Mammary epithelial cell (primary cell): Measurements from ENCODE around the gene FAM184A.

Experiments
- EZH2 ChIP-seq: IDR thresholded peaks from 2 replicates; pipeline ENCODE4 v1.6.1; 2012; ENCODE audit warnings: low read length, inconsistent platforms, borderline replicate concordance
- TF ChIP-seq, protein P1 (sequence below), 2 donors: IDR thresholded peaks in 1 of 2; conservative IDR thresholded peaks in 1 of 2; 2 replicates each; pipeline ENCODE4 v1.5.1; 2011 to 2012; ENCODE audit warnings: inconsistent platforms in 2 of 2, low read length in 2 of 2, mild to moderate bottlenecking in 2 of 2, control low read depth in 1 of 2, low read depth in 1 of 2; ENCODE audit not compliant: insufficient read depth in 1 of 2; ENCODE audit errors: extremely low read depth in 1 of 2

DNA sequence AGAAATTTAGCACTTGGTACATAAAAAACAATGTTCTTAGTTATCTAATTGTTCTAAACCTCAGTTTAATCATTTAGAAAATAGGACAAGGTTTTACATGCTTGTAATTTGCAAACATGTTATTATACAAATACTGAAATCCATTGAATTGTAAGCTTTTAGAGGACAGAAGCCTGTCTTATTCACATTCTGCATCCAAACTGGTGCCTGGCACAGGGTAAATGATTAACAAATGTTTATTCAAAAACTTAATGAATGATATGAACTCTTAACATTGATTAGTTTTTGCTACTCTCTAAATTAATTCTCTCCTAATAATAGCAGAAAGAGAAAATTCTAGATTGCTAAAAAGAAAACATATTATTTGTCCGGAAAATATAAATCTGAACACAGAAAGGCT lies 85.1 kb downstream of the FAM184A start:
- TF ChIP-seq, protein P1, sequence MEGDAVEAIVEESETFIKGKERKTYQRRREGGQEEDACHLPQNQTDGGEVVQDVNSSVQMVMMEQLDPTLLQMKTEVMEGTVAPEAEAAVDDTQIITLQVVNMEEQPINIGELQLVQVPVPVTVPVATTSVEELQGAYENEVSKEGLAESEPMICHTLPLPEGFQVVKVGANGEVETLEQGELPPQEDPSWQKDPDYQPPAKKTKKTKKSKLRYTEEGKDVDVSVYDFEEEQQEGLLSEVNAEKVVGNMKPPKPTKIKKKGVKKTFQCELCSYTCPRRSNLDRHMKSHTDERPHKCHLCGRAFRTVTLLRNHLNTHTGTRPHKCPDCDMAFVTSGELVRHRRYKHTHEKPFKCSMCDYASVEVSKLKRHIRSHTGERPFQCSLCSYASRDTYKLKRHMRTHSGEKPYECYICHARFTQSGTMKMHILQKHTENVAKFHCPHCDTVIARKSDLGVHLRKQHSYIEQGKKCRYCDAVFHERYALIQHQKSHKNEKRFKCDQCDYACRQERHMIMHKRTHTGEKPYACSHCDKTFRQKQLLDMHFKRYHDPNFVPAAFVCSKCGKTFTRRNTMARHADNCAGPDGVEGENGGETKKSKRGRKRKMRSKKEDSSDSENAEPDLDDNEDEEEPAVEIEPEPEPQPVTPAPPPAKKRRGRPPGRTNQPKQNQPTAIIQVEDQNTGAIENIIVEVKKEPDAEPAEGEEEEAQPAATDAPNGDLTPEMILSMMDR (conservative IDR thresholded peaks at IDR 0.05 in 1 of 2, IDR thresholded peaks at IDR 0.05 in 1 of 2; ENCODE audit: extremely low read depth in 1 of 2, insufficient read depth in 1 of 2, low read depth in 1 of 2, low read length in 2 of 2), result no peak
- TF ChIP-seq EZH2, result no peak
